Cardiac fibroblast (primary cell): ENCODE results near the gene GADD45G.

Experiments
- DNase-seq, 2 donors: peaks; one replicate each; pipeline versions ENCODE4 v3.0.0 to v3.0.0-alpha.2; 2010; ENCODE audit warnings: low read depth in 2 of 2
- H3K4me3 ChIP-seq, 2 donors: replicated peaks in 1 of 2; 1 replicate in 1 of 2; 2 replicates in 1 of 2; pipeline ENCODE4 v1.5.1; 2011; ENCODE audit warnings: low read depth in 2 of 2, low read length in 2 of 2, mild to moderate bottlenecking in 2 of 2, moderate library complexity in 1 of 2
- TF ChIP-seq, protein P1 (sequence below): IDR thresholded peaks from one replicate; pipeline ENCODE4 v1.5.1; 2011; ENCODE audit warnings: low read depth, mild to moderate bottlenecking, low read length, inconsistent platforms

The GADD45G gene

DNA sequence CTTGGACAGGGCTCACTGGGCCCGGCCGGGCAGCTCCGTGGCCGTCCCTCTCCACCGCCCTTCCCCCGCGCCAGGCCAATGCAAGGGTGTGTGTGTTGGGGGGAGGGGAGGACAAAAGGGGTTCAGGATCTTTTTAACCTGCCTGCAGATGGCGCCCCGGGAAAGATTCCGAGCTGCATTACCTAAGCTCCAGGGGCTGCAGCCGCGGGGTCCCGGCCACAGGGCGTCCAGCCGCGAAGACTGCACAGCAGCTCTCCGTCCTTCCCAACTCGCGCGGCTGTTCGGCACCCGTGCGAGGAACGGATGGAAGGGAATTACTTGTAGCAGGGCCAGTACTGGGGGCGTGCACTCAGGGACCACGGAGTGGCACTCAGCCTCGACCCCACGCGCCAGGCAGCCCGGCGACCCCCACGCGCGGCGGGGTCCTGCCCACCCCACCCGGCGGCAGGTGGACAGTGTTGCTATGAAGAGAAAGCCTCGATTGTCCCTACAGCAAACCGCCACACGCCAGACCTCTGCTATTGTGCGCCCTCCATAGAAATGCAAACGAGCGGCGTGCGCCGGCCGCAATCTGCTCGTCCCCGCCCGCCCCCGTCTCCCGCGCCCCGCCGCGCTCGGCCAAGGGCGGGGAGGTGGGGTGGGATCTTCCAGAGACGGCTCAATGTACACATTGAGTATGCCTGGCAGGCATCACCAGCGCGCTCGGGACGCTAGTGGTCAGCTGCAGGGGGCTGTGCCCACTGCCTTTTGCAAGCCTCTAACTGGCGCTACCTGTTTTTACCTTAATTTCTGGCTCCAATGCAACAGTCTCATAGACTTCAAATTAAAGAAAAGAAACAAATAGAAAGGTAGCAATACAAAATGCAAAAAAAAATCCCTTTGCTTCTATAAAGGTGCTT, 796 bp upstream of the GADD45G start:
- TF ChIP-seq, protein P1, sequence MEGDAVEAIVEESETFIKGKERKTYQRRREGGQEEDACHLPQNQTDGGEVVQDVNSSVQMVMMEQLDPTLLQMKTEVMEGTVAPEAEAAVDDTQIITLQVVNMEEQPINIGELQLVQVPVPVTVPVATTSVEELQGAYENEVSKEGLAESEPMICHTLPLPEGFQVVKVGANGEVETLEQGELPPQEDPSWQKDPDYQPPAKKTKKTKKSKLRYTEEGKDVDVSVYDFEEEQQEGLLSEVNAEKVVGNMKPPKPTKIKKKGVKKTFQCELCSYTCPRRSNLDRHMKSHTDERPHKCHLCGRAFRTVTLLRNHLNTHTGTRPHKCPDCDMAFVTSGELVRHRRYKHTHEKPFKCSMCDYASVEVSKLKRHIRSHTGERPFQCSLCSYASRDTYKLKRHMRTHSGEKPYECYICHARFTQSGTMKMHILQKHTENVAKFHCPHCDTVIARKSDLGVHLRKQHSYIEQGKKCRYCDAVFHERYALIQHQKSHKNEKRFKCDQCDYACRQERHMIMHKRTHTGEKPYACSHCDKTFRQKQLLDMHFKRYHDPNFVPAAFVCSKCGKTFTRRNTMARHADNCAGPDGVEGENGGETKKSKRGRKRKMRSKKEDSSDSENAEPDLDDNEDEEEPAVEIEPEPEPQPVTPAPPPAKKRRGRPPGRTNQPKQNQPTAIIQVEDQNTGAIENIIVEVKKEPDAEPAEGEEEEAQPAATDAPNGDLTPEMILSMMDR = no peak
- DNase-seq = peak; percentile 27 to 38
- H3K4me3 ChIP-seq = peak overlapping the region; percentile 10 to 17

DNA sequence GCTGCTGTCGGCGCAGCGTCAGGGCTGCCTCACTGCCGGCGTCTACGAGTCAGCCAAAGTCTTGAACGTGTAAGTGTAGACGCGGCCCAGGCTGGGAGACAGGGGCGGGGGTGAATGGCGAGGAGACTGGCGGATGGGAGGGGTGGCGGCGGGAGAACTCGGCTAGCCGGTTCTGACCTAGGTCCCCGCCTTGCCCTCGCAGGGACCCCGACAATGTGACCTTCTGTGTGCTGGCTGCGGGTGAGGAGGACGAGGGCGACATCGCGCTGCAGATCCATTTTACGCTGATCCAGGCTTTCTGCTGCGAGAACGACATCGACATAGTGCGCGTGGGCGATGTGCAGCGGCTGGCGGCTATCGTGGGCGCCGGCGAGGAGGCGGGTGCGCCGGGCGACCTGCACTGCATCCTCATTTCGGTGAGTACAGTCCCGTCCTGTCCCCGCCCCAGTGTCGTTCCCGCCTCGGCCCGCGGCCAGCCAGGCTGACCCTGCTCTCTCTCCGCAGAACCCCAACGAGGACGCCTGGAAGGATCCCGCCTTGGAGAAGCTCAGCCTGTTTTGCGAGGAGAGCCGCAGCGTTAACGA, 745 bp downstream of the GADD45G start:
- DNase-seq = peak; percentile 39 to 47
- H3K4me3 ChIP-seq = peak overlapping the region; percentile 51 to 56
- TF ChIP-seq, protein P1 = no peak

DNA sequence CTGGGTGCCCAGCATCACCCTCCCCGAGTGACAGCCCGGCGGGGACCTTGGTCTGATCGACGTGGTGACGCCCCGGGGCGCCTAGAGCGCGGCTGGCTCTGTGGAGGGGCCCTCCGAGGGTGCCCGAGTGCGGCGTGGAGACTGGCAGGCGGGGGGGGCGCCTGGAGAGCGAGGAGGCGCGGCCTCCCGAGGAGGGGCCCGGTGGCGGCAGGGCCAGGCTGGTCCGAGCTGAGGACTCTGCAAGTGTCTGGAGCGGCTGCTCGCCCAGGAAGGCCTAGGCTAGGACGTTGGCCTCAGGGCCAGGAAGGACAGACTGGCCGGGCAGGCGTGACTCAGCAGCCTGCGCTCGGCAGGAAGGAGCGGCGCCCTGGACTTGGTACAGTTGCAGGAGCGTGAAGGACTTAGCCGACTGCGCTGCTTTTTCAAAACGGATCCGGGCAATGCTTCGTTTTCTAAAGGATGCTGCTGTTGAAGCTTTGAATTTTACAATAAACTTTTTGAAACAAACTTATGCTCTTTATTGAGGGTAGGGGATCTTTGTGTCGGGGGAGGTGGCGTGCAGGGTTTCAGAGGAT, 1.3 kb downstream of the GADD45G start:
- H3K4me3 ChIP-seq = peak overlapping the region; percentile 51 to 56
- DNase-seq = peak; percentile 73 to 77
- TF ChIP-seq, protein P1 = no peak

DNA sequence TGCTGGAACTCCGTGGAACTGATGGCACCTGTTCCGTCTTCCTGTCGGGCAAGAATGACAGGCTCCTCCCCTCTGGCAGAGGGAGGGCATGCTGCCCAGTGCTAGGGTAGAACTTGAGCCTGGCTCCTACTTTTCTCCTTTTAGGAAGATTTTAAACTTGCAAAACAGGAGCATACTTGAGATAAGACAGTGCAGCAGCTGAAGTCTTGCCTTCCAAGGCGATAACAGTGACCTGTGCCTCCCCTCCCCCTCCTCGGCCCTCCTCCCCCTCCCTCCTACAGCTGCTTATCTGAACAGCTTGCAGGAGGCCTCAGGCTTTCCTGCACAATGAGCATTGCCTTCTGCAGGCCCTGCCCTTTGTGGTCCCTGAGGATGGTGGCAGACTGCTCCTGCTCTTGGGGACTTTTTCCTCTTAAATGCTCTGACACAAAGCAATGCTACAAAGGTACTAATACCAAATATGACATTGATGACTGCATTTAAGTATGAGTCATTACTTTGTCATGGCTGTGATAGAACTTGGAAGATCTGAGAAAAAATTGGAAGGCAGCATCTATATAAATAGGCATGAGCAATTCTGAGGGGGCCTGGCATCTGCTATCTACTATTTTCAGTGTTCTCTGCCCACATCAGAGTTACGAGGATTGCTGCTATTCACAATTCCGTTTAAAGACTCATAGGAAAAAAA, 2.0 kb downstream of the GADD45G start:
- DNase-seq = peak; percentile 27 to 35
- no peak overlapping the region for H3K4me3 ChIP-seq
- TF ChIP-seq, protein P1 = no peak

DNA sequence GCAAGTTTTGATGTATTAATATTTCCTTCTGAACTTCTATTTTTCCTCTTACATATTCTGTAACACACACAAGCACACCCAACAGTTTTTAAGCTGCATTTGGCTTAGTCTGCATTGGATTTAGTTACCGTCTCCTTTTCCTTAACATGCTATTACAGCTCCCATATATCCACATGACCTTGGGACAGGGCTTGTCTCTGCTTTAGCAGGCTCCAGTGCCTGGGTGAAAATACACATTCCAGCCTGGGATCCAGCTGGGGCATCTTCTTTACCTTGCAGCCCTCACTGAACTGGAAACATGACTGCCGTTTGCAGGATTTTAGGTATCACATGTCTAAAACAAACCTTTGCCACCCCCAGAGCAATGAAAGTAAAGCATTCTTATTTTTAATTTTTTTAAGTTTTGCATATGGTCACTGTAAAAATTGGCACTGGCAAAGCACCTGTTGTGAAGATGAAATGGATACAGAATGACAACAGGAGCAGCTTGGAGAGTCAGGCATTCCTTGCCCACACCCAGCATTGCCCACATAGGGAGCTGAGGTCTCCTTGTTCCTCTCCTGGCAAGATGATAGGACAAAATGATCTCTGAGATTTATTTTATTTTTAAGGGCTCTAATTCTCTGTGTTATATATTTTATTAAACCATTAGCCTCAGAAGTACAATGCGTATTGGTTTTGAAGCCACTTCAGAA, 4.0 kb downstream of the GADD45G start:
- DNase-seq = no peak
- TF ChIP-seq, protein P1 = no peak
- H3K4me3 ChIP-seq = no peak overlapping the region

DNA sequence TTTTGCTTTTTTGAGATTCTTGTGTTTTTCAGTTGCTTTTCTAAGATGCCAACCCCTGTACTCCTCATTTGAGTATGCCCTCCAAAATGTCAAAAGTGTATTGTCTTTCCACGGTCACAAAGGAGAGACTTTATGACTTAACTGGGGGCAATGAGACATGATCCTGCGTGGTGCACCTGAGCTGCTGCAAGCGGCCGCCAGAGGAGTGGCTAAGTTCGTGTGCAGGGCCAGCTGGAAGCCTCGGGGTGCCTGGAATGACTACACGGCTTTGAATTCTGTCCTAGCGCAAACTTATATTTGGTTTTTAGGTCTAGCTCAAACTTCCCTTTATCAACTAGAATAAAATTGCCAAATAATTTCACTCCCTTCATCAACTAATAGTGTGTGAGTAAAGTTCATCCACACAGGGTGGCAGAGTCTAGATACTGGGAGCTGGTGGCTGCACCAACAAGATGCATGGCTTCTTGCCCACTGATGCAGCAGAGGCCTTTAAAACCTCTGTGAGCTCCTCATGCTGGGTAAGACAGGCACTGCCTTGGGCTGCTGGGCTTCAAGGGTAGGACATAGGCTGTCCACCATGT, 4.7 kb downstream of the GADD45G start:
- no peak overlapping the region for H3K4me3 ChIP-seq
- no peak for DNase-seq
- TF ChIP-seq, protein P1 = no peak
